PC-9 (cell line): ENCODE results near the gene ATXN7L2. TPM values are rescaled to one million over a fixed set of nuclear protein-coding genes. Genes with fewer than 3 reads are reported as not detected.
A peak's percentile ranks its signal among the peaks of the same experiment; 100 is the strongest.

Source experiments
- BruUV-seq: library from RNA; stranded (reverse); fragments of 400-500 nt; replicated peaks from 2 replicates; lab custom pipeline; 2021; lab: Mats Ljungman, UMichigan
- CTCF ChIA-PET: fragments of 300-600 bp; sonication (Branson Sonifier 250); formaldehyde crosslinking; loops from one replicate; lab custom pipeline; 2022; ENCODE audit warnings: antibody characterized with exemption; lab: Charles Lee
- POLR2A ChIA-PET: fragments of 300-600 bp; sonication (Branson Sonifier 250); formaldehyde crosslinking; loops from one replicate; lab custom pipeline; 2022; ENCODE audit warnings: antibody characterized with exemption; ENCODE audit not compliant: unreplicated experiment; lab: Charles Lee
- DNase-seq, 2 experiments: peaks; one replicate each; pipeline versions ENCODE4 v3.0.0 to v3.0.0-alpha.2; 2015 to 2022; ENCODE audit warnings: mixed read lengths in 1 of 2
- H2AFZ ChIP-seq: fragments of 200-600 bp; sonication (generic); 2 replicates; pipeline ENCODE4 v1.8.1; 2017; ENCODE audit warnings: antibody characterized with exemption
- H3F3A ChIP-seq: fragments of 200-600 bp; sonication (generic); 2 replicates; pipeline ENCODE4 v1.8.1; 2017; ENCODE audit warnings: antibody characterized with exemption, mild to moderate bottlenecking, low read depth; ENCODE audit not compliant: insufficient read depth
- H3K27ac ChIP-seq: fragments of 200-600 bp; sonication (generic); 2 replicates; pipeline ENCODE4 v1.6.1; 2016; ENCODE audit warnings: mixed run types
- H3K27me3 ChIP-seq: fragments of 200-600 bp; sonication (generic); 2 replicates; pipeline ENCODE4 v1.6.1; 2016; ENCODE audit warnings: low read depth, mixed run types; ENCODE audit not compliant: insufficient read depth
- H3K36me3 ChIP-seq: fragments of 200-600 bp; sonication (generic); 2 replicates; pipeline ENCODE4 v1.6.1; 2016; ENCODE audit warnings: low read depth, mixed run types
- H3K4me1 ChIP-seq: fragments of 200-600 bp; sonication (generic); replicated peaks from 2 replicates; pipeline ENCODE4 v1.6.1; 2016; ENCODE audit warnings: mixed run types; ENCODE audit not compliant: insufficient read depth
- H3K4me2 ChIP-seq: fragments of 200-600 bp; sonication (generic); 2 replicates; pipeline ENCODE4 v1.6.1; 2017; ENCODE audit warnings: mixed run types
- H3K4me3 ChIP-seq: fragments of 200-600 bp; sonication (generic); 2 replicates; pipeline ENCODE4 v1.6.1; 2016; ENCODE audit warnings: mixed run types
- H3K79me2 ChIP-seq: fragments of 200-600 bp; sonication (generic); 2 replicates; pipeline ENCODE4 v1.6.1; 2017; ENCODE audit warnings: low read depth, mixed run types
- H3K9me2 ChIP-seq: fragments of 200-600 bp; sonication (generic); 2 replicates; pipeline ENCODE4 v1.8.1; 2017; ENCODE audit warnings: mild to moderate bottlenecking; ENCODE audit not compliant: insufficient read depth
- H3K9me3 ChIP-seq: fragments of 200-600 bp; sonication (generic); 2 replicates; pipeline ENCODE4 v1.8.1; 2016; ENCODE audit warnings: low read depth; ENCODE audit not compliant: insufficient read depth
- H4K20me1 ChIP-seq: fragments of 200-600 bp; sonication (generic); 2 replicates; pipeline ENCODE4 v1.8.1; 2017; ENCODE audit not compliant: insufficient read depth
- CTCF ChIP-seq: fragments of 200-600 bp; sonication (generic); conservative IDR thresholded peaks from 2 replicates; pipeline ENCODE4 v1.6.1; 2017; ENCODE audit warnings: mixed run types, antibody characterized with exemption, mild to moderate bottlenecking, moderate library complexity
- EZH2 ChIP-seq: fragments of 200-600 bp; sonication (generic); IDR thresholded peaks from 2 replicates; pipeline ENCODE4 v1.8.0; 2017; ENCODE audit warnings: antibody characterized with exemption, low read depth
- intact Hi-C: fragments of 100-400 bp; cut with micrococcal nuclease; formaldehyde crosslinking; loops from one replicate; pipeline ENCODE4 v1.10.0; 2022; ENCODE audit not compliant: unreplicated experiment
- total RNA-seq: library from RNA; stranded (reverse); gene quantifications from 2 replicates; pipeline ENCODE4 v1.2.3, GENCODE V29; 2021

The ATXN7L2 gene
- total RNA-seq, 1 experiment from 2014 or later: 4.7 TPM

- ChIA-PET POLR2A (no interaction called here), CTCF (interaction anchor here (0.5 to 2.1 kb wide), 8 partner anchors 35 to 550 kb away, joined by 3 to 25 read pairs (median 4); partner anchors contain the start of genes ATXN7L2 and CYB561D1)
- no TSS peak for BruUV-seq
- no peaks in the 10 kb centered on the region for H3K79me2 ChIP-seq
- no peak overlapping the region for H3K4me3 ChIP-seq
- no peak overlapping the region for H3K27ac ChIP-seq
- H3F3A ChIP-seq: peaks cover 5% of the 10 kb centered on the region; the same call in 1 of the 2 replicates
- intact Hi-C loops: loop anchor here (2.0 to 5.0 kb wide), 3 partner anchors 33 to 130 kb away; no protein-coding TSS in a partner anchor
- no peaks in the 10 kb centered on the region for H3K4me1 ChIP-seq
- H3K4me2 ChIP-seq: peak overlapping the region; percentile 43; the same call in 1 of the 2 replicates
- no peak overlapping the region for H2AFZ ChIP-seq
- peaks cover 7% of the 10 kb centered on the region for H3K27me3 ChIP-seq
- H3K36me3 ChIP-seq: no peaks in the 10 kb centered on the region
- TF ChIP-seq CTCF (no peak), EZH2 (no peak)
- no peak for DNase-seq
- no peaks in the 10 kb centered on the region for H4K20me1 ChIP-seq
- no peaks in the 10 kb centered on the region for H3K9me2 ChIP-seq
- no peaks in the 10 kb centered on the region for H3K9me3 ChIP-seq
These were observed 48.2 kb downstream of the ATXN7L2 start for GRCh38 chr1:109531826-109532364.

DNA sequence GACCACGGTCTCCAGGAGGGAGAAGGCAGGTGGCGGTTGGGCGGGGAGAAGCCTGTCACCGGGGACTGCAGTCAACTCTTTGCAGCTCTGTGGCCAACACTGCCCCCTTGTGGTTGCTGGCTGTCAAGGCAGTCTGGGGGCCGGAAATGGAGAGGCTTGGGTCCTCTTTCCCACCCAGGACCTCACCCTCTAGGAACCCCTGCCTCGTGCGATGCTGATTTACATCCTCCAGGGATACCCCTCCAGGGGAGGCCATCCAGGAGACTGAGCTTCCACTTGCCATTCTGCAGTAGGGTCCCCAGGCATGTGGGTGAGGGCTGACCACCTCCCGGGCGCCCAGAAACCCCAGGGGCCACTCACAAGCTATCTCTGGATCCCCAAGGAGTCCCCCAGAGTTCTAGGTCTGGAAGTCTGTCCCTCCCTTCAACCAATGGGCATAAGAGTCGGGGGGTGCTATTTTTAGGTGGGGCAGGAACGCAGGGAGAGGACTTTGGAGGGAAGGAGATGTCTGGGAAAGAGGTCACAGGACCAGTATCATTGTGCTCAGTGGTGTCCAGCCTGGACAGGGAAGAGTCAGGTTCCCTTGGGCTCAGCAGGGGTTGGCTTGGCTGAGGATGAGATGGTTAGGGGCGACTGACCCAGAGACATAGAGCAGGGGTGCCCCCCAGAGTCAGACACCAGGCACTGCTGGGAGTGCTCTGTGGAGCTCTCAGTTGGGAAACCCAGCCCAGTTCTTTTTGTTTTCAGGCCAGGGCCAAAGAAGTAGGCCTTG, 48.8 kb downstream of the ATXN7L2 start:
- no peaks in the 10 kb centered on the region for H4K20me1 ChIP-seq
- CTCF ChIA-PET: interaction anchor here (0.6 to 2.1 kb wide), 12 partner anchors 17 to 767 kb away, joined by 3 to 25 read pairs (median 5); partner anchors contain the start of genes AMIGO1, ATXN7L2 and CYB561D1
- H3K36me3 ChIP-seq: no peaks in the 10 kb centered on the region
- H3K9me2 ChIP-seq: no peaks in the 10 kb centered on the region
- no peaks in the 10 kb centered on the region for H3K9me3 ChIP-seq
- peak; percentile 66 to 81 for DNase-seq
- no peak overlapping the region for H3K4me3 ChIP-seq
- no peak overlapping the region for H3K27ac ChIP-seq
- TF ChIP-seq EZH2 (no peak), CTCF (peak; percentile 94)
- H3K79me2 ChIP-seq: no peaks in the 10 kb centered on the region
- H3F3A ChIP-seq: peaks cover 5% of the 10 kb centered on the region; the same call in 1 of the 2 replicates
- peak overlapping the region; percentile 43 for H3K4me2 ChIP-seq
- no peak overlapping the region for H2AFZ ChIP-seq
- no peaks in the 10 kb centered on the region for H3K4me1 ChIP-seq
- no TSS peak for BruUV-seq
- H3K27me3 ChIP-seq: 0 out of 2 replicates have a peak, but pooled peaks cover under 1% of the 10 kb centered on the region
- intact Hi-C loops: loop anchor here (2.0 to 5.0 kb wide), 3 partner anchors 34 to 130 kb away; no protein-coding TSS in a partner anchor
- POLR2A ChIA-PET: no interaction called here

DNA sequence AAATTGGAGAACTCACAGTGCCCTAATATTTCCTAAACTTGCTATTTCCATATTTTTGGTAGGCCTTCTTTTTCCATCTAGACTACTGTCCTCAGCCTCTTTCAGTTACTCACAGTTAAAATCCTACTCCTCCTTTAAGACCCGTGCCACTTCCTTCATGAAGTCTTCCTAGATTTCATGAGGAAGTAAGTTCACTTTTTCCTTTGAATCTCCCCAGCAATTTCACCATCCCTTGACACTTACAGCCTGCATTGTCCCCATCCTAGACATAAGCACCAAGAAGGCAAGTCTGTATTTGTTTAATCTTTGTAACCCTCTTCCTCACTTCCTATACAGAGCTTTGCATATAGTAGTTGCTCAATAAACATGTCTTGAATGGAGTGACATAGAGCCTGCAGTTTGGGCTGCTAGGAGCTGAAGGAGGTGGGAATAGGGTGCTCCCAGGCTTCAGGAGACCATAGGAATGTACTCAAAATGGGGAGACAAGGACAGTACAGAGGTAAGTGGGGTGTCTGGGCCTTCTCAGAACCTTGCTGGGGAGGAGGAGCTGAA, 50.7 kb downstream of the ATXN7L2 start:
- no peaks in the 10 kb centered on the region for H3K79me2 ChIP-seq
- H3K4me1 ChIP-seq: no peaks in the 10 kb centered on the region
- H4K20me1 ChIP-seq: no peaks in the 10 kb centered on the region
- H3K4me3 ChIP-seq: no peak overlapping the region
- H3K9me3 ChIP-seq: no peaks in the 10 kb centered on the region
- ChIA-PET POLR2A (no interaction called here), CTCF (interaction anchor here (0.8 kb wide), 1 partner anchor 44 kb away, joined by 5 read pairs; no protein-coding TSS in a partner anchor)
- H2AFZ ChIP-seq: no peak overlapping the region
- H3K27me3 ChIP-seq: peaks cover 3% of the 10 kb centered on the region
- BruUV-seq: no TSS peak
- no peaks in the 10 kb centered on the region for H3K36me3 ChIP-seq
- H3K27ac ChIP-seq: no peak overlapping the region
- H3K4me2 ChIP-seq: no peak overlapping the region
- H3F3A ChIP-seq: peaks cover 5% of the 10 kb centered on the region; the same call in 1 of the 2 replicates
- no peak for DNase-seq
- H3K9me2 ChIP-seq: peaks cover 4% of the 10 kb centered on the region; the same call in 1 of the 2 replicates
- TF ChIP-seq CTCF (no peak), EZH2 (no peak)
- intact Hi-C loops: loop anchor here (5.0 kb wide), 1 partner anchor 132 kb away; no protein-coding TSS in a partner anchor
